C1 segment of cervical spinal cord (tissue), 14 donors: ENCODE measurements around the gene MIX23.

Experiments
- DNase-seq, 14 donors: peaks; one replicate each; lab custom pipeline; 2025; lab: John Stamatoyannopoulos, UW

Gene MIX23

DNA sequence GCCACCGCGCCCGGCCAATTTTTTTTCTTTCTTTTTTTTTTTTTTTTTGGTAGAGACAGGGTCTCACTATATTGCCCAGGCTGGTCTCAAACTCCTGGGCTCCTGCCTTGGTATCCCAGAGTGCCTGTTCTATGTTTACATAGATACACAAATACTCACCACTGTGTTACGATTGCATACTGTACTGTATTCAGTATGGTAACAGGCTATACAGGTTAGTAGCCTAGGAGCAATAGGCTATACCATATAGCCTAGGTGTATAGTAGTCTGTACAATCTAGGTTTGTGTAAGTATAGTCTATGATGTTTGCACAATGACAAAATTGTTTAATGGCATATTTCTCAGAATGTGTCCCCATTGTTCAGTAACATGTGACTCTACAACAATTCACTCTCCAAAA, 31.4 kb downstream of the MIX23 start:
- DNase-seq = no peak

DNA sequence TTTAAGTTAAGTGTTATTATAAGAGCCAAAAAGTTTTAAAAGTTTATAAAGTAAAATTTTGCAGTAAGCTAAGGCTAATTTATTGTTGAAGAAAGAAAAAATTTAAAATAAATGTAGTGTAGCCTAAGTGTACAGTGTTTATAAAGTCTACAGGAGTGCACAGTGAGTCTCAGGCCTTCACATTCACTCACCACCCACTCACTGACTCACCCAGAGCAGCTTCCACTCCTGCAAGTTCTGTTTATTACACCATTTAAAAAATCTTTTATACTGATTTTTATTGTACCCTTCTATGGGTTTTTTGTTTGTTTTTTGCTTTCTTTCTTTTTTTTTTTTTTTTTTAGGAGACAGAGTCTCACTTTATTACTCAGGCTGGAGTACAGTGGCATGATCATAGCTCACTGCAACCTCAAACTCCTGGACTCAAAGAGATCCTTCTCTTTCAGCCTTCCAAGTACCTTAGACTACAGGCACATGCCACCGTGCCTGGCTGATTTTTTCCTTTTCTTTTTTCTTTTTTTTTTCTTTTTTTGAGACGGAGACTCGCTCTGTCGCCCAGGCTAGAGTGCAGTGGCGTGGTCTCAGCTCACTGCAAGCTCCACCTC, 32.1 kb downstream of the MIX23 start:
- DNase-seq = no peak

DNA sequence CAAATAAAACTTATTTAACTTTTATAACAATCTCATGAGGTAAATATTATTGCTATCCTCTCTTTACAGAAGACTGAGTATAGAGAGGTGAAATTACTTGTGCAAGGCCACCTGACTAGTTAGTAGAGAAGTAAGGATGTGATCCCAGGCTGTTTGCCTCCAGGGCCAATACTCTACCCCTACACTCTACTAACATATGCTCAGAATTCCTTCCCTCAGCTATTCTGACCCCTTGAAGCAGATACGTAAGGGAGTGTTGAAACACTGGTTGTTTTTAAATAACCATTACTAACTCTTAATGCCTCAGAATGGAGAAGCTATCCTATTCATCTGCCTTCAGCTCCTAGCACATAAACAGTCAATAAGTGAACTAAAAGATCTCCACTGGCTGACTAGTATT, 33.9 kb downstream of the MIX23 start:
- no peak for DNase-seq

DNA sequence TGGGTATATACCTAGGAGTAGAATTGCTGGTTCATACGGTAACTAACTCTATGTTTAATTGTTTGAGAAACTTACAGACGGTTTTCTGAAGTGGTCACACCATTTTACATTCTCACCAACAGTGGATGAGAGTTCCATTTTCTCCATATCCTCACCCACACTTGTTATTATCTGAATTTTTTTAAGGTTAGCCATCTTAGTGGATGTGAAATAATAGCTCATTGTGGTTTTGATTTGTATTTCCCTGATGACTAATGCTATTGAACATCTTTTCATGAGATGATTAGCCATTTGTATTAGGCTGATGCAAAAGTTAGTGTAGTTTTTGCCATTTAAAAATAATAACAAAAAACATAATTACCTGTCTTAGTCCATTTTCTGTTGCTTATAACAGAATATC, 39.4 kb downstream of the MIX23 start:
- DNase-seq = no peak

DNA sequence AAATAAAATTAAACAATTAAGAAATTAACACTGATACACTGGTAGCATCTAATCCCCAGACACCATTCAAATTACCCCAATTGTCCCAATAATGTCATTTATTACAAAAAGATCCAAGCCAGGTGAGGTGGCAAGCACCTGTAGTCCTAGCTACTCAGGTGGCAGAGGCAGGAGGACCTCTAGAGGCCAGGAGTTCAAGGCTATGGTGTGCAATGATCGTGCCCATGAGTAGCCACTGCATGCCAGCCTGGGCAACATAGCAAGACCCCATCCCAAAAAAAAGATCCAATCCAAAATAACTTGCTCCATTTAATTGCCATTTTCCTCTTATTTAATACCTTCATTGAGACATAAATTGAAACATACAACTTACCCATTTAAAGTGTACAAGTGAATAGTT, 40.2 kb downstream of the MIX23 start:
- no peak for DNase-seq

DNA sequence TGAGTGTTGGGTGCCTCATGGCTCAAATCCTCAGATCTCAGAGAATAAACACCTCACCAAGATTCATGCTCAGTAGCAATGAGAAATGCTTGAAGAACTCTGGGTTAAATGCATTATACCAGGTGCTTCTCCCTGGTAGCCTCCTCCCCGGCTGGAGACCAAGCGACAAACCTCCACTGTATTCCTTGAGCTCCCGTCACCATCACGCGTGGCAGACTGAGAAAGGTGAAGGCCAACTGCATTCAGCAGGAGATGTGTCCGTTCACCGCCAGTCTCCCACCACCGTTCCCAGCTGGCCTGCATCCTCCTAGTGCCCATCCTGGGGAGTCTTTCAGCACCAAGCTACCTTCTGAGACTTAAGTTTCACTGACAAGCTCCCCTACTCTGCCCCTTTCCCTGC, 50.5 kb downstream of the MIX23 start:
- no peak for DNase-seq

DNA sequence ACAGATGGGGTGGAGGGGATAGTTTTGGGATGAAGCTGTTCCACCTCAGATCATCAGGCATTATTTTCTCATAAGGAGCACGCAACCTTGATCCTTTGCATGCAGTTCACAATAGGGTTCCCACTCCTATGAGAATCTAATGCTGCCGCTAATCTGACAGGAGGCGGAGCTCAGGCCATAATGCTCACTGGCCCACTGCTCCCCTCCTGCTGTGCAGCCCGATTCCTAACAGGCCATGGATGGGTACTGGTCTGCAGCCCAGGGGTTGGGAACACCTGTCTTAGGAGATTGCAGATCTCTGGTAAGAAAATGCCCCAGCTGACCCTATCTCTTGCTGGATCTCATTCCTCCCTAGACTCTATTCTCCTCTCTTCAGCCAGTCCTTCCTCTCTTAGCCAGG, 51.1 kb downstream of the MIX23 start:
- DNase-seq = no peak

DNA sequence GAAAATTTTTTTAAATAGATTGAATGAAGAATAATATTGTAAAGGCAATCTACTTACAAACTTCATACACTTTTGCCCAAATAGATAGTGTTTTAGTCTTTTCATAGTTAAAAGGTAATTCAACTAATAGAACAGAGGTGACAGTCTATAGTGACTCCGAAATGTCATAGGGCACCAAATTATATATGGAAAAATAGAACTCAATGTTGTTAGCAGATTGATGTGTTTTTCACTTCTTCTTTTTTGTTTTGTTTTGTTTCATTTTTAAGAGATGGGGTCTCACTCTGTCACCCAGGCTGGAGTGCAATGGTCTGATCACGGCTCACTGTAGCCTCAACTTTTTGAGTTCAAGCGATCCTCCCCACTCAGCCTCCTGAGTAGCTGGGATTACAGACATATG, 57.3 kb downstream of the MIX23 start:
- no peak for DNase-seq

DNA sequence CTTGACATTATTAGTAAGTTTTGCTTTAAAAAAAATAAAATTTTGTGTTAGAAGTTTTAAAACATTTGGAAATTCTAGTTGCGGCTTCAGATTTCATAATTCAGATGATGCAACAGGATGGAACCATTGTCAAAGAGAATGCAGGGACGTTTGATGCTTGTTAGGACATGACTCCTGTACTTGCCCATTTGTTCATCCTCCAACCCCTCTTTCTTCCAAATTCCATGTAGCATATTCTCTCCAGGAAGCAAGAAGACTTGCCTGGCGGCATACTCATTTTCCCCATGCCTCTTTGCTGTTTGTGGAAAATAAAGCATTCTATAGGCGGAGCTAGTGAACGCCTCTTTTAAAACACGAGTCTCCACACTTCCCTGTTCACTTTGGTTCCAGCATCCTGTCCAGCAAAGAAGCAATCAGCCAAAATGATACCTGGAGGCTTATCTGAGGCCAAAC, 58.1 kb downstream of the MIX23 start, which contains the start of gene CSTA:
TSS of gene CSTA (plus strand) at position 378 of the 453 bp plus-strand sequence. CDS start at position 423, 45 bp downstream.
- DNase-seq = no peak

DNA sequence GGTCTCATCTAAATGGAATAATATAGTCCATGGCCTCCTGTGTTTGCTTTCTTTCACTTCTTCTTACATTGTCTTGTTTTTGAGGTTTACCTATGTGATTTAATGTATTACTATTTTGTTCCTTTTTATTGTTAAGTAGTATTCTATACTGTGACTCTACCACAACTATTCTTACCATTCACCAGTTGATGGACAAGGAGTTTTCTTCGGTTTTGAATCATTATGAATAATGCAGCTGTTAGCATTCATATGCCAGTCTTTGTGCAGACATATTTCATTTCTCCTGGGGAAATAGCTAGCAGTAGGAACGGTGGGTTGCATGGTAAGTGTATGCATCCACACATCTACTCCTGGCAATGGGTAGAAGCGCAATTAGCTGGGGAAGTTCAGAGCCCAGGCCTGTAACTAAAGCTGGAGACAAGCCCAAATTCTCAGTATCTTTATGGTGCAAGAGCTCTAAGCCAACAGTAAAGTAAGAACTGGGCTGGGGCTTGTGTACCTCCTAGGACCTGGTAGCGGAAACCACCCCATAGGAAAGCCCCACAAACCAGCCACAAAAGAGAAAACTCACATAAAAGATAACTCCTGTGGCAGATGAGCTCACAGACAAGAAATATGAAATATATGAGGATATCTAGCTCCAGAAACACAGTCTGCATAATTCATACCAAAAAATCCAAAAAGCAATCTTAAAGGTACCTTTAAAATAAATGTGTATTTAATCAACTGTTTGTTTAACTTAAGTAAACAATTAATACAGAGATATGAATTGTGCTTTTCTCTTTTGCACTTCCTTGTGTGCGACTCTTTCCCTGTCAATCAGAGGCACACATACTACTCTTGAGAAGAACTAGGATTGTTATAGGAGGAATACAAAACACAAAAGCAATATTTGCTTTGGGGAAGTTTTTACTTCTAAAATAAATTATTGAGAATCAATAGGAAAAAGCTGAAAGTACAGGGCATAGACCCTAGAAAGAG, 60.6 kb downstream of the MIX23 start:
- no peak for DNase-seq

DNA sequence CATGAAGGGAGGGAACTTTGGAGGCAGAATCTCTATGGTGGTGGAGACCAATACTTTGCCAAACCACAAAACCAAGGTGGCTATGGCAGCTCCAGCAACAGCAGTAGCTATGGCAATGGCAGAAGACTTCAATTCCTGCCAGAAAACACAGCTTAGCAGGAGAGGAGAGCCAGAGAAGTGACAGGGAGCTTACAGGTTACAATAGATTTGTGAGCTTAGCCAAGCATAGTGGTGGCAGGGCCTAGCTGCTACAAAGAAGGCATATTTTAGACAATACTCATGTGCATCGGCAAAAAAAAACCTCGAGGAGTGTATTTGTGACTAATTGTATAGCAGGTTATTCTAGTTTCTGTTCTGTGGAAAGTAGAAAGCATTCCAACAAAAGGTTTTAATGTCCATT, 64.4 kb downstream of the MIX23 start:
- no peak for DNase-seq

DNA sequence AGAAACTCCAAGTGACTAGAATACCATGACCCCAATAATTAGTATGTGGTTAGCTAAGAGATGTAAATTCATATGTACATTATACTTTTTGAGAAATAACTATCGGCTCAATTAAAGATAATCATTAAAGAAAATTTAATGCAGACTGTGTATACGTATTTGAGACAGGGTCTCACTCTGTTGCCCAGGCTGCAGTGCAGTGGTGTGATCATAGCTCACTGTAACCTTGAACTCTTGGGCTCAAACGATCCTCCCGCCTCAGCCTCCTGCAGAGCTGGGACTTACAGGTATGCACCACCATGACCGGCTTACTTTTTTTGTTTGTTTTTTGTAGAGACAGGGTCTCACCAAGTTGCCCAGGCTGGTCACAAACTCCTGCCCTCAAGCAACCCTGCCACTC, 66.7 kb downstream of the MIX23 start:
- DNase-seq = no peak

DNA sequence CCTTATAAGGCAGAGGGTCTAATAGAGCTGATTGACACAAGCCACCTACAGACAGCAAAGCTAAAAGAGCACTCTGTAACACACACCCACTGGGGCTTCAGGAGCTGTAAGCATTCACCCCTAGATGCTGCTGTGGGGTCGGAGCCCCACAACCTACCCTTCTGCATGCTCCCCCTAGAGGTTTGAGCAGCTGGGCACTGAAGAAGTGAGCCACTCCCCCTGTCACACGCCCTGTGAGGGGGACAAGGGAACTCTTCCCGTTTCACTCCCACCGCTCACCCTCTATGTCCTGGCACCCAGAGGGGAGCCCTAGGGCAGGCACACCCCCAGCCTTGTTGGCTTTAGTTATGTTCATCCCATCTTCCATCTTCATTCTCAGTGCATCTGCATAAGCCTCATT, 67.4 kb downstream of the MIX23 start:
- no peak for DNase-seq

DNA sequence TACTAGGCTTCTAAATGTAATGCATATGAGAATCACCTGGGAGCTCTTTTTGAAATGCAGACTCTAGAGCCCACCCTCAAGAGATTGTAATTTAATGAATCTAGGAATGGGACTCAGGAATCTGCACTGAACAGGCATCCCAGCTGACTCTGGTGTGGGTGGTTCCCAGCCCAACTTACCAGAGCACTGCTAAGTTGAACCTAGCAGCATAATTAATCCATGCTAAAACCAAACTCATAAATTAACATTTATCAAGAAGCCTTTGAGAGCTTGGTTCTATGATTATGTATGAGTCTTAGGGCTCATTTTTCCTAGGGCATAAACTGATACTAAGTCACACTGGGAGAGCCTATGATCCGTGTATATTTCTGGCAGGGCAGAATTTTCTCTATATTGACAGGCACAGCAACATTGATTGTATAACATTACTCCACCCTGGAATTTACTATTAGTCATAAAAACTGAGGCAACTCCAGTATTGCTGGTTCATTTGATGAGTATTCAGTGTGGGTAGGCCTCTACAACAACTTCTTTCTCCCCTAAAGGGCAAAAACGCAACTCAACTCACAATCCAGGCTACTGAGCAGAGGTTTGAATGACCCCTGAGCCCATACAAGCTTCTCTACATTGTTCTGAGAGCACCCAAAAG, 68.7 kb downstream of the MIX23 start:
- no peak for DNase-seq

DNA sequence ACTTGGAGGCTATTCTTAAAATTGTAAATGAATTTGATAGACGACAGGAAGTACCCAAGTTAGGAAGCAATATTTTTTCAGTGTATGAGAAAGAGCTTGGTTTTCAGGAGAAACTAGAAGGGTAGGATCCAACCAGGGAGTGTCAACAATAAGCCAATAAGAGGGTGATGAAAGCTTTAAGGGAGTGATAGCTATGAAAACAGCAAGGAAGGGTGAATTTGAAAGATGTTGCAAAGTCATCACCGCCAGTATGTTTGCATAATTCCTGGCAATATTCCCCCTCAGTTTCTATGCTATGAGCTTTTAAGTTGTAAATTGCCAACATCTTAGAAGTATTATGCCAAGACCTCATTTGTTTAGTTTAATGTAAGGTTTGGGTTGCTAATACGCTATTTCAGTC, 69.8 kb downstream of the MIX23 start:
- DNase-seq = no peak

DNA sequence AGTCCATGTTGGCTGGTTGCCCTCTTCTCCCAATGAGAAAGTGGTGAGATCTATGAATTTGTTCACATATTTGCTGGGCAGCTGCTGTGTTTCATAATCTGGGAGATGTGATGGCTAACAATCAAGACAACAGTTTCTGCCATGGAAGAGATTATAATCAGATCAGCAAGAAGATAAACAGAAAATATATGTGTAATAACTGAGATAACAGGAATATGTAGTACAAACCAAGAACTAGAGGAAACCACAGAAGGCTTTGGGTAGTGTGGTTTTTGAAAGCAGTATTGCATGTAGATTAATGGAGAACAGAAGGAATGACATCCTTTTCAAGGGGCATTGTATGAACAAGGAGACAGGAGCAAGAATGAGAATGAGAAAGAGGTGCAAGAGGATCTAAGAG, 70.2 kb downstream of the MIX23 start:
- DNase-seq = no peak

DNA sequence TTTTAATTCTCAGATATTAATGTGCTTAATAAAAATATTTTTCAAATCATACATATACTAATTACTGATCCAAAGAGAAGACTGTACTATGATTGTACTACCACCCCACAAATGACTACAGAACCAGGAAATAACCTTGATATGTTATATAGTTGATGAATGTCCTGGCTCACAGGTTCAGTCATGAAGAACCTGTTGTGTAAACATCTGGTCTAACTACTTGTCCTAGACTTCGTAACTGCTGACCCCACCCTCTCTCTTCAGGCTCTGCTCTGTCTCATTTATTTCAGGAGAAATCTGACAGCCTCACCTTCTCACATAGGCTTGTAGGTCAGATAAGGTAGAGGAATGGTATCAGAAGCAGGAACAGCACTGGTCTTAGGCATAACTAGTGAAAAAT, 72.7 kb downstream of the MIX23 start:
- no peak for DNase-seq
